Activated T-helper 1 cell treated with anti-CD3 and anti-CD28 coated beads, Interleukin-2, amount 50 U/mL, for 16 hours (primary cell): ENCODE results near the gene TRDN.

Experiments
- DNase-seq, 2 donors: peaks; one replicate each; pipeline ENCODE4 v3.0.0-alpha.2; 2020; ENCODE audit warnings: low read depth in 1 of 2, low spot score in 1 of 2

Gene TRDN

GRCh38 chr6:123636782-123637181, at the start of gene TRDN:
TRDN (minus strand) TSS chr6:123636950; CDS start chr6:123636775, 175 bp downstream.
- no peak for DNase-seq

GRCh38 chr6:123681957-123682462, 45.3 kb upstream of the TRDN start:
- DNase-seq: no peak

GRCh38 chr6:123677897-123678296, 41.1 kb upstream of the TRDN start:
- DNase-seq: no peak

- no peak for DNase-seq
Measured at GRCh38 chr6:123676793-123677192, 40.0 kb upstream of the TRDN start.

- no peak for DNase-seq
Measured at GRCh38 chr6:123668965-123669591, 32.3 kb upstream of the TRDN start.

- DNase-seq: no peak
Measured at GRCh38 chr6:123668063-123668462, 31.3 kb upstream of the TRDN start.

- no peak for DNase-seq
Measured at GRCh38 chr6:123663436-123663835, 26.7 kb upstream of the TRDN start.

- DNase-seq: no peak
Measured at GRCh38 chr6:123662757-123663156, 26.0 kb upstream of the TRDN start.

GRCh38 chr6:123661105-123661891, 24.5 kb upstream of the TRDN start:
- no peak for DNase-seq

GRCh38 chr6:123659960-123660748, 23.4 kb upstream of the TRDN start:
- DNase-seq: no peak

- no peak for DNase-seq
Measured at GRCh38 chr6:123658848-123659247, 22.1 kb upstream of the TRDN start.

- no peak for DNase-seq
Measured at GRCh38 chr6:123655521-123656306, 19.0 kb upstream of the TRDN start.

GRCh38 chr6:123648723-123649122, 12.0 kb upstream of the TRDN start:
- DNase-seq: no peak

GRCh38 chr6:123648020-123648580, 11.3 kb upstream of the TRDN start:
- no peak for DNase-seq

GRCh38 chr6:123641497-123641896, 4.7 kb upstream of the TRDN start:
- no peak for DNase-seq

GRCh38 chr6:123640567-123641187, 3.9 kb upstream of the TRDN start:
- no peak for DNase-seq

- DNase-seq: no peak
Measured at GRCh38 chr6:123638865-123639264, 2.1 kb upstream of the TRDN start.

GRCh38 chr6:123636282-123636681, 468 bp downstream of the TRDN start:
- DNase-seq: no peak

- DNase-seq: no peak
Measured at GRCh38 chr6:123635567-123635966, 1.2 kb downstream of the TRDN start.

GRCh38 chr6:123635144-123635543, 1.6 kb downstream of the TRDN start:
- no peak for DNase-seq
